Lung (tissue), 12 donors: ENCODE data around the gene MYOD1. TPM values are rescaled to one million over a fixed set of nuclear protein-coding genes. Genes with fewer than 3 reads are reported as not detected.

Experiments
- ATAC-seq: fragments of 200-7000 bp; cut with Tn5 transposase; one replicate; pipeline ENCODE4 v1.9.1; 2020; ENCODE audit warnings: moderate number of reproducible peaks; ENCODE audit not compliant: insufficient read depth, low FRiP score
- DNase-seq, 3 donors: peaks; one replicate each; pipeline ENCODE4 v3.0.0-alpha.2; 2013 to 2017
- H3K27ac ChIP-seq, 2 donors: one replicate each; pipeline ENCODE4 v1.5.1; 2013; ENCODE audit warnings: mild to moderate bottlenecking in 2 of 2, moderate library complexity in 2 of 2, control low read depth in 1 of 2, inconsistent platforms in 1 of 2, low read depth in 1 of 2, low read length in 1 of 2
- H3K27me3 ChIP-seq, 3 donors: one replicate each; pipeline ENCODE4 v1.5.1; 2013; ENCODE audit warnings: low read length in 2 of 3; ENCODE audit not compliant: control insufficient read depth in 3 of 3, insufficient read depth in 3 of 3
- H3K36me3 ChIP-seq, 4 donors: one replicate each; pipeline ENCODE4 v1.5.1; 2013; ENCODE audit warnings: low read length in 4 of 4, mild to moderate bottlenecking in 1 of 4, moderate library complexity in 1 of 4; ENCODE audit not compliant: control insufficient read depth in 4 of 4, insufficient read depth in 4 of 4
- H3K4me1 ChIP-seq, 5 donors: one replicate each; pipeline ENCODE4 v1.5.1; 2013; ENCODE audit warnings: low read length in 5 of 5, mild to moderate bottlenecking in 2 of 5, moderate library complexity in 1 of 5; ENCODE audit not compliant: control insufficient read depth in 5 of 5, insufficient read depth in 5 of 5
- H3K4me3 ChIP-seq: one replicate; pipeline ENCODE4 v1.5.1; 2013; ENCODE audit warnings: mild to moderate bottlenecking, control low read depth, moderate library complexity
- H3K9ac ChIP-seq, 2 donors: one replicate each; pipeline ENCODE4 v1.5.1; 2013; ENCODE audit warnings: low read length in 2 of 2, control low read depth in 1 of 2; ENCODE audit not compliant: insufficient read depth in 1 of 2
- H3K9me3 ChIP-seq, 4 donors: one replicate each; pipeline ENCODE4 v1.5.1; 2013; ENCODE audit warnings: low read length in 3 of 4, mild to moderate bottlenecking in 1 of 4, moderate library complexity in 1 of 4; ENCODE audit not compliant: control insufficient read depth in 4 of 4, insufficient read depth in 3 of 4
- CTCF ChIP-seq: IDR thresholded peaks from 2 replicates; pipeline ENCODE4 v1.5.1; 2012; ENCODE audit warnings: mild to moderate bottlenecking; ENCODE audit errors: control extremely low read depth, extremely low read depth
- WGBS, 2 donors: extraction: QIAGEN DNeasy Blood & Tissue Kit; methylation state at CpG; one replicate each; pipeline ENCODE4 v1.1.7; 2013; 5-methylcytosine and 5-hydroxymethylcytosine counted together
- polyA plus RNA-seq, 2 donors: library from polyadenylated mRNA; stranded (reverse); fragments of 200-250 nt; gene quantifications; one replicate each; pipeline ENCODE4 v1.2.1, GENCODE V29; 2013
- total RNA-seq, 2 donors: library from RNA; depleted of rRNA in 1 of 2; stranded (reverse); fragments of >200 nt in 1 of 2; gene quantifications; one replicate each; pipeline ENCODE4 v1.2.1, GENCODE V29; 2014 to 2021
- donor health status: control.
- donor health status: control.
- donor health status: Bipolar disorder and iron deficiency.
- donor health status: healthy.
- donor health status: DM: yes; HTN: yes; CAD: no.

MYOD1 gene
- total and polyA plus RNA-seq, 4 donors = not detected

GRCh38 chr11:17753153-17753552, 33.8 kb downstream of the MYOD1 start:
- DNase-seq (no peak), ATAC-seq (no peak)
- Histone ChIP-seq H3K36me3 (no peaks in the 10 kb centered on the region), H3K9ac (no peak overlapping the region), H3K27me3 (peaks cover 0 to 5% (median 0%) of the 10 kb centered on the region in 3 donors), H3K4me3 (no peak overlapping the region), H3K27ac (no peak overlapping the region), H3K4me1 (no peaks in the 10 kb centered on the region), H3K9me3 (no peaks in the 10 kb centered on the region)
- WGBS, 2 donors = 62 to 70% methylated on average over 5 of the region's 5 CpGs
- TF ChIP-seq CTCF = no peak

GRCh38 chr11:17753641-17754040, 34.3 kb downstream of the MYOD1 start:
- no peaks in the 10 kb centered on the region for H3K36me3 ChIP-seq
- no peak overlapping the region for H3K27ac ChIP-seq
- TF ChIP-seq CTCF = no peak
- H3K9ac ChIP-seq = no peak overlapping the region
- H3K9me3 ChIP-seq = no peaks in the 10 kb centered on the region
- peaks cover 0 to 5% (median 0%) of the 10 kb centered on the region in 3 donors for H3K27me3 ChIP-seq
- H3K4me3 ChIP-seq = no peak overlapping the region
- no peak for DNase-seq
- ATAC-seq = no peak
- 79 to 88% methylated on average over 10 of the region's 10 CpGs for WGBS, 2 donors
- no peaks in the 10 kb centered on the region for H3K4me1 ChIP-seq

GRCh38 chr11:17755891-17756290, 36.5 kb downstream of the MYOD1 start:
- 77 to 83% methylated on average over 3 of the region's 3 CpGs for WGBS, 2 donors

More at GRCh38 chr11:17755891-17756290, 36.5 kb downstream of the MYOD1 start:
- DNase-seq (no peak), ATAC-seq (no peak)
- TF ChIP-seq CTCF = no peak
- Histone ChIP-seq H3K9me3 (no peaks in the 10 kb centered on the region), H3K36me3 (no peaks in the 10 kb centered on the region), H3K4me3 (no peak overlapping the region), H3K9ac (no peak overlapping the region), H3K27ac (no peak overlapping the region), H3K27me3 (peaks cover 0 to 5% (median 0%) of the 10 kb centered on the region in 3 donors), H3K4me1 (no peaks in the 10 kb centered on the region)
